CD4-positive, CD25-positive, alpha-beta regulatory T cell (primary cell): ENCODE data around the gene SLC24A2. TPM values are rescaled to one million over a fixed set of nuclear protein-coding genes. Genes with fewer than 3 reads are reported as not detected.

Experiments
- ATAC-seq, 2 donors: fragments of 150-1000 bp; cut with Tn5 transposase; one replicate each; pipeline ENCODE4 v1.10.0; 2021; ENCODE audit warnings: low read depth in 2 of 2, moderate number of reproducible peaks in 2 of 2, moderate library complexity in 1 of 2
- DNase-seq, 3 donors: peaks; one replicate each; pipeline versions ENCODE4 v3.0.0 to v3.0.0-alpha.2; 2012 to 2022; ENCODE audit warnings: mixed read lengths in 1 of 3
- H3K27ac ChIP-seq: one replicate; pipeline ENCODE4 v1.7.0; 2013; ENCODE audit warnings: mild to moderate bottlenecking, low read length; ENCODE audit not compliant: insufficient read depth, poor library complexity, severe bottlenecking
- H3K27me3 ChIP-seq: one replicate; pipeline ENCODE4 v1.7.0; 2013; ENCODE audit warnings: low read length; ENCODE audit not compliant: control insufficient read depth, insufficient read depth
- H3K36me3 ChIP-seq: one replicate; pipeline ENCODE4 v1.7.0; 2013; ENCODE audit warnings: mild to moderate bottlenecking, low read length, moderate library complexity; ENCODE audit not compliant: control insufficient read depth, insufficient read depth
- H3K4me1 ChIP-seq: 2 replicates; pipeline ENCODE4 v1.7.0; 2013; ENCODE audit warnings: mild to moderate bottlenecking, low read length; ENCODE audit not compliant: insufficient read depth, control insufficient read depth, poor library complexity, severe bottlenecking
- H3K4me3 ChIP-seq: one replicate; pipeline ENCODE4 v1.7.0; 2013; ENCODE audit warnings: low read depth, mild to moderate bottlenecking, low read length, moderate library complexity
- H3K9me3 ChIP-seq, 2 experiments: 1 replicate in 1 of 2; 2 replicates in 1 of 2; pipeline ENCODE4 v1.7.0; 2013; ENCODE audit warnings: low read length in 2 of 2, mild to moderate bottlenecking in 1 of 2, moderate library complexity in 1 of 2; ENCODE audit not compliant: control insufficient read depth in 2 of 2
- H3K27ac Mint-ChIP-seq, 3 donors: one replicate each; pipeline ENCODE4 v1.8.0; 2020 to 2022; ENCODE audit warnings: mild to moderate bottlenecking in 3 of 3, mixed read lengths in 3 of 3, moderate library complexity in 2 of 3
- H3K27me3 Mint-ChIP-seq: one replicate; pipeline ENCODE4 v1.8.0; 2022; ENCODE audit warnings: mild to moderate bottlenecking, mixed read lengths
- H3K36me3 Mint-ChIP-seq: one replicate; pipeline ENCODE4 v1.8.0; 2020; ENCODE audit warnings: mixed read lengths
- H3K4me1 Mint-ChIP-seq, 4 donors: one replicate each; pipeline ENCODE4 v1.8.0; 2020 to 2022; ENCODE audit warnings: mixed read lengths in 4 of 4, mild to moderate bottlenecking in 1 of 4
- H3K4me3 Mint-ChIP-seq, 4 donors: one replicate each; pipeline ENCODE4 v1.8.0; 2020 to 2022; ENCODE audit warnings: mild to moderate bottlenecking in 4 of 4, mixed read lengths in 4 of 4, moderate library complexity in 3 of 4
- H3K9me3 Mint-ChIP-seq, 7 donors: one replicate each; pipeline ENCODE4 v1.8.0; 2020 to 2022; ENCODE audit warnings: mixed read lengths in 7 of 7, mild to moderate bottlenecking in 3 of 7, moderate library complexity in 2 of 7
- polyA plus RNA-seq, 4 donors: library from polyadenylated mRNA; unstranded; fragments of 300-500 nt; fragmentation: Illumina TruSeq; gene quantifications; one replicate each; pipeline ENCODE4 v1.2.3, GENCODE V29; 2021
- total RNA-seq: library from RNA; stranded (reverse); gene quantifications from one replicate; pipeline ENCODE4 v1.2.3, GENCODE V29; 2022

SLC24A2 gene
- total and polyA plus RNA-seq, 5 donors from 2014 or later = 0.02 to 0.30 (median 0.03) TPM; not detected in 2

GRCh38 chr9:19757745-19758144 lies 31.1 kb downstream of the SLC24A2 start:
- Histone ChIP-seq H3K36me3 (no peaks in the 10 kb centered on the region), H3K27me3 (no peaks in the 10 kb centered on the region), H3K4me1 (no peaks in the 10 kb centered on the region), H3K27ac (no peak overlapping the region), H3K9me3 (no peaks in the 10 kb centered on the region), H3K4me3 (no peak overlapping the region)
- Mint-ChIP-seq H3K4me3 (no peak overlapping the region), H3K36me3 (no peaks in the 10 kb centered on the region), H3K27me3 (peaks cover 5% of the 10 kb centered on the region), H3K4me1 (no peaks in the 10 kb centered on the region), H3K27ac (no peak overlapping the region), H3K9me3 (peaks cover 0 to 10% (median 0%) of the 10 kb centered on the region in 7 donors)
- DNase-seq (no peak), ATAC-seq (no peak)

GRCh38 chr9:19754921-19755320 lies 33.9 kb downstream of the SLC24A2 start:
- ATAC-seq (no peak), DNase-seq (no peak)
- no peaks in the 10 kb centered on the region for H3K36me3 ChIP-seq
- H3K4me1 ChIP-seq = no peaks in the 10 kb centered on the region
- H3K4me3 ChIP-seq = no peak overlapping the region
- H3K4me1 Mint-ChIP-seq = no peaks in the 10 kb centered on the region
- H3K27ac Mint-ChIP-seq = no peak overlapping the region
- no peaks in the 10 kb centered on the region for H3K27me3 ChIP-seq
- H3K36me3 Mint-ChIP-seq = no peaks in the 10 kb centered on the region
- no peaks in the 10 kb centered on the region for H3K9me3 ChIP-seq
- no peak overlapping the region for H3K4me3 Mint-ChIP-seq
- no peaks in the 10 kb centered on the region for H3K9me3 Mint-ChIP-seq
- H3K27me3 Mint-ChIP-seq = peaks cover 5% of the 10 kb centered on the region
- H3K27ac ChIP-seq = no peak overlapping the region

- Histone ChIP-seq H3K27ac (no peak overlapping the region), H3K27me3 (no peaks in the 10 kb centered on the region), H3K4me3 (no peak overlapping the region), H3K9me3 (no peaks in the 10 kb centered on the region), H3K4me1 (no peaks in the 10 kb centered on the region), H3K36me3 (no peaks in the 10 kb centered on the region)
- no peak overlapping the region for H3K4me3 Mint-ChIP-seq
- no peaks in the 10 kb centered on the region for H3K36me3 Mint-ChIP-seq
- H3K4me1 Mint-ChIP-seq = no peaks in the 10 kb centered on the region
- no peak overlapping the region for H3K27ac Mint-ChIP-seq
- H3K9me3 Mint-ChIP-seq = no peaks in the 10 kb centered on the region
- DNase-seq (peak in 1 of 3 donors; percentile 58), ATAC-seq (no peak)
- H3K27me3 Mint-ChIP-seq = no peaks in the 10 kb centered on the region
Measured at GRCh38 chr9:19748278-19749126, 40.3 kb downstream of the SLC24A2 start.

GRCh38 chr9:19746223-19746622 lies 42.6 kb downstream of the SLC24A2 start:
- H3K36me3 ChIP-seq = no peaks in the 10 kb centered on the region
- no peaks in the 10 kb centered on the region for H3K27me3 ChIP-seq
- no peak for DNase-seq
- no peak for ATAC-seq
- H3K36me3 Mint-ChIP-seq = no peaks in the 10 kb centered on the region
- no peak overlapping the region for H3K4me3 Mint-ChIP-seq
- H3K4me3 ChIP-seq = no peak overlapping the region
- H3K27ac ChIP-seq = no peak overlapping the region
- H3K9me3 ChIP-seq = no peaks in the 10 kb centered on the region
- no peaks in the 10 kb centered on the region for H3K4me1 ChIP-seq
- H3K9me3 Mint-ChIP-seq = no peaks in the 10 kb centered on the region
- H3K27me3 Mint-ChIP-seq = peaks cover 1% of the 10 kb centered on the region
- H3K27ac Mint-ChIP-seq = no peak overlapping the region
- no peaks in the 10 kb centered on the region for H3K4me1 Mint-ChIP-seq

- no peak overlapping the region for H3K4me3 ChIP-seq
- Mint-ChIP-seq H3K4me3 (no peak overlapping the region), H3K9me3 (peaks cover 0 to 3% (median 0%) of the 10 kb centered on the region in 7 donors), H3K4me1 (no peaks in the 10 kb centered on the region), H3K27me3 (peaks cover 4% of the 10 kb centered on the region), H3K36me3 (no peaks in the 10 kb centered on the region), H3K27ac (no peak overlapping the region)
- no peaks in the 10 kb centered on the region for H3K4me1 ChIP-seq
- ATAC-seq (no peak), DNase-seq (no peak)
- no peaks in the 10 kb centered on the region for H3K36me3 ChIP-seq
- H3K27ac ChIP-seq = no peak overlapping the region
- H3K9me3 ChIP-seq = no peaks in the 10 kb centered on the region
- H3K27me3 ChIP-seq = no peaks in the 10 kb centered on the region
Measured at GRCh38 chr9:19741178-19741577, 47.7 kb downstream of the SLC24A2 start.
